ENCODE data around the gene OR13C5. TPM values are rescaled to one million over a fixed set of nuclear protein-coding genes. Genes with fewer than 3 reads are reported as not detected.
"Not testable (repeated sequence)": the region's sequence is repeated elsewhere in the genome, so short reads cannot be mapped to it uniquely, and the experiment has no call there.

The OR13C5 gene
- total and polyA plus RNA-seq, 4 experiments from 2014 or later: not detected

DNA sequence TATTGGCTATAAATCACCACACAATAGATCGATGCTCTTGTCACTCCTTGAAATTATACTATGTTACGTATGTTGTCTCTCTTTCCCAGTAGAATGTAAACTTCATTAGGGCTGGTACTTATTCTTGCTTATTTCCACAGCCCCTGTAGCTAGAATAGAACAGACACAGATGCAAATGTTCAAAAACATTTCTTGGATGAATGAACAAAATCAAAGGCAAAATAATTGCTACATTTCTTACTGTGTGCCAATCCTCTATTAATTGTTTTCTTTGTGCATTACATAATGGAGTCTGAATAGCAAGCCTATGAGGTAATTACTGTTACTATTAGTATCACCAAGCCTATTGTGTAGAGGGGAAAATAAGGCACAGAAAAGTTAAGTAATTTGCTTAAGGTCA is 6.9 kb upstream of the OR13C5 start:
- POLR2A ChIA-PET (ENCODE audit: partially characterized antibody): no interaction called here
- H3K9me3 ChIP-seq (ENCODE audit: control insufficient read depth in 1 of 2, low read length in 2 of 2): no peaks in the 10 kb centered on the region
- no peaks in the 10 kb centered on the region for H3K9me3 Mint-ChIP-seq
- no peaks in the 10 kb centered on the region for H3K36me3 ChIP-seq (ENCODE audit: insufficient read depth, low read length)
- H3K4me1 ChIP-seq (ENCODE audit: insufficient read depth, low read length): no peaks in the 10 kb centered on the region
- no peak overlapping the region for H3K4me3 ChIP-seq (ENCODE audit: low read length in 2 of 2)
- no peak overlapping the region for H3K4me3 Mint-ChIP-seq
- no peaks in the 10 kb centered on the region for H3K27me3 ChIP-seq (ENCODE audit: insufficient read depth, low read length)
- H3K36me3 Mint-ChIP-seq: no peaks in the 10 kb centered on the region
- no peaks in the 10 kb centered on the region for H3K27me3 Mint-ChIP-seq
- no peak overlapping the region for H3K27ac Mint-ChIP-seq
- no peak overlapping the region for H3K27ac ChIP-seq (ENCODE audit: low read depth, low read length)
- intact Hi-C loops (cut with micrococcal nuclease): no loop called here
- DNase-seq: no peak
- H3K4me1 Mint-ChIP-seq: no peaks in the 10 kb centered on the region
- CTCF ChIA-PET (ENCODE audit: partially characterized antibody): no interaction called here

GRCh38 chr9:104605527-104605926 is 6.3 kb upstream of the OR13C5 start, which contains the start of gene OR13C2:
TSS of gene OR13C2 (minus strand) at chr9:104605627. CDS start at chr9:104605627, 0 bp downstream.
- not testable (repeated sequence) for H3K36me3 Mint-ChIP-seq

GRCh38 chr9:104604801-104605200 is 5.6 kb upstream of the OR13C5 start:
- DNase-seq: no peak
- no peaks in the 10 kb centered on the region for H3K36me3 Mint-ChIP-seq
- no peak overlapping the region for H3K27ac Mint-ChIP-seq
- CTCF ChIA-PET (ENCODE audit: partially characterized antibody): no interaction called here
- H3K4me1 Mint-ChIP-seq: no peaks in the 10 kb centered on the region
- no peaks in the 10 kb centered on the region for H3K4me1 ChIP-seq (ENCODE audit: insufficient read depth, low read length)
- intact Hi-C loops (cut with micrococcal nuclease): no loop called here
- H3K9me3 Mint-ChIP-seq: no peaks in the 10 kb centered on the region
- no peaks in the 10 kb centered on the region for H3K27me3 ChIP-seq (ENCODE audit: insufficient read depth, low read length)
- no peak overlapping the region for H3K4me3 Mint-ChIP-seq
- H3K27ac ChIP-seq (ENCODE audit: low read depth, low read length): no peak overlapping the region
- POLR2A ChIA-PET (ENCODE audit: partially characterized antibody): no interaction called here
- no peaks in the 10 kb centered on the region for H3K36me3 ChIP-seq (ENCODE audit: insufficient read depth, low read length)
- no peaks in the 10 kb centered on the region for H3K9me3 ChIP-seq (ENCODE audit: control insufficient read depth in 1 of 2, low read length in 2 of 2)
- H3K27me3 Mint-ChIP-seq: no peaks in the 10 kb centered on the region
- no peak overlapping the region for H3K4me3 ChIP-seq (ENCODE audit: low read length in 2 of 2)

More at GRCh38 chr9:104605527-104605926, 6.3 kb upstream of the OR13C5 start, which contains the start of gene OR13C2:
- H3K4me1 Mint-ChIP-seq; H3K9me3 Mint-ChIP-seq; H3K4me3 Mint-ChIP-seq; H3K27me3 ChIP-seq (ENCODE audit: insufficient read depth, low read length); POLR2A ChIA-PET (ENCODE audit: partially characterized antibody); H3K27me3 Mint-ChIP-seq; H3K36me3 ChIP-seq (ENCODE audit: insufficient read depth, low read length); intact Hi-C loops (cut with micrococcal nuclease); H3K4me1 ChIP-seq (ENCODE audit: insufficient read depth, low read length); DNase-seq; H3K9me3 ChIP-seq (ENCODE audit: control insufficient read depth in 1 of 2, low read length in 2 of 2); H3K27ac Mint-ChIP-seq; H3K27ac ChIP-seq (ENCODE audit: low read depth, low read length); CTCF ChIA-PET (ENCODE audit: partially characterized antibody); H3K4me3 ChIP-seq (ENCODE audit: low read length in 2 of 2): not testable (repeated sequence)

- intact Hi-C loops (cut with micrococcal nuclease); H3K4me1 Mint-ChIP-seq; H3K4me3 Mint-ChIP-seq; H3K36me3 Mint-ChIP-seq; DNase-seq; POLR2A ChIA-PET (ENCODE audit: partially characterized antibody); H3K27me3 Mint-ChIP-seq; H3K27ac ChIP-seq (ENCODE audit: low read depth, low read length); H3K4me3 ChIP-seq (ENCODE audit: low read length in 2 of 2); H3K27ac Mint-ChIP-seq; CTCF ChIA-PET (ENCODE audit: partially characterized antibody); H3K27me3 ChIP-seq (ENCODE audit: insufficient read depth, low read length); H3K9me3 ChIP-seq (ENCODE audit: control insufficient read depth in 1 of 2, low read length in 2 of 2); H3K4me1 ChIP-seq (ENCODE audit: insufficient read depth, low read length); H3K9me3 Mint-ChIP-seq; H3K36me3 ChIP-seq (ENCODE audit: insufficient read depth, low read length): not testable (repeated sequence)
Observed at GRCh38 chr9:104598749-104599148, 464 bp downstream of the OR13C5 start.

GRCh38 chr9:104589626-104590025 is 9.6 kb downstream of the OR13C5 start:
- ChIA-PET POLR2A (ENCODE audit: partially characterized antibody) (no interaction called here), CTCF (ENCODE audit: partially characterized antibody) (no interaction called here)
- Histone ChIP-seq H3K36me3 (ENCODE audit: insufficient read depth, low read length) (no peaks in the 10 kb centered on the region), H3K9me3 (ENCODE audit: control insufficient read depth in 1 of 2, low read length in 2 of 2) (no peaks in the 10 kb centered on the region), H3K4me1 (ENCODE audit: insufficient read depth, low read length) (no peaks in the 10 kb centered on the region), H3K27me3 (ENCODE audit: insufficient read depth, low read length) (no peaks in the 10 kb centered on the region), H3K4me3 (ENCODE audit: low read length in 2 of 2) (no peak overlapping the region), H3K27ac (ENCODE audit: low read depth, low read length) (no peak overlapping the region)
- DNase-seq: no peak
- Mint-ChIP-seq H3K4me3 (no peak overlapping the region), H3K9me3 (peaks cover 0 to 16% (median 3%) of the 10 kb centered on the region in 8 donors), H3K27ac (no peak overlapping the region), H3K27me3 (no peaks in the 10 kb centered on the region), H3K36me3 (no peaks in the 10 kb centered on the region), H3K4me1 (no peaks in the 10 kb centered on the region)
- intact Hi-C loops (cut with micrococcal nuclease): no loop called here

DNA sequence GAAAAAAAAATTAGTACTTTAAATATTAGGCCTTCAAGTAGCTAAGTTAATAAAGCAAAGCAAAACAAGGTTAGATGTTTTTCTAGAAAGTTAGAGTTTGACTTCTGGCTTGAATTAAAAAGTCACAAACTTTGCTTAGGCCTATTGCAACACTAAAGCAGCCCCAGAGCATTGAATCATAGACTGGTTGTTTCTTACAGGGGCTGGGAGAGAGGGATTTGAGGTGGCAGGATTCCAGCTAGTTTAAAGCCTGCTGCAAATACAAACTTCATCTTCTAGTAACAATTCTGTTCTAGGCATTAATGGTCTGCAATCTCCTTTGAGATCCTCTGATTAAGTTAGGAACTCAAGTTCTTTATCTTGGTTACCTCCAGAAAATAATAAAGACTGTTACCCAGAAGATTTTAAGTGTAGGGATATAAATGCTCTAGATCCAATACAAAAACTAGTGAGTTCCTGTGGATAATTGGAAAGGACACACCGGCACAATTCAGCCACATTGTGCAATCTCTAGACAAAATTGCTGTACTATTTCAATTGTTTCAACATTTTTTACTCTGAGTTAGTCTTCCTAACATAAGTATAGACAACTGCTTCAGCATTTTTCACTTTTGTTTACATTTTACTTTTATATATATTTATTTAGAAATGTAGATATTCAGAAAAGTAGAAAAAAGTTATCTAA is 12.6 kb downstream of the OR13C5 start:
- ChIA-PET POLR2A (ENCODE audit: partially characterized antibody) (no interaction called here), CTCF (ENCODE audit: partially characterized antibody) (no interaction called here)
- Histone ChIP-seq H3K27me3 (ENCODE audit: insufficient read depth, low read length) (no peaks in the 10 kb centered on the region), H3K9me3 (ENCODE audit: control insufficient read depth in 1 of 2, low read length in 2 of 2) (no peaks in the 10 kb centered on the region), H3K36me3 (ENCODE audit: insufficient read depth, low read length) (no peaks in the 10 kb centered on the region), H3K27ac (ENCODE audit: low read depth, low read length) (no peak overlapping the region), H3K4me3 (ENCODE audit: low read length in 2 of 2) (no peak overlapping the region), H3K4me1 (ENCODE audit: insufficient read depth, low read length) (no peaks in the 10 kb centered on the region)
- intact Hi-C loops (cut with micrococcal nuclease): no loop called here
- no peak overlapping the region for H3K4me3 Mint-ChIP-seq
- no peaks in the 10 kb centered on the region for H3K4me1 Mint-ChIP-seq
- no peak for DNase-seq
- H3K27me3 Mint-ChIP-seq: no peaks in the 10 kb centered on the region
- no peaks in the 10 kb centered on the region for H3K9me3 Mint-ChIP-seq
- no peaks in the 10 kb centered on the region for H3K36me3 Mint-ChIP-seq
- no peak overlapping the region for H3K27ac Mint-ChIP-seq

GRCh38 chr9:104580562-104580961 is 18.7 kb downstream of the OR13C5 start:
- DNase-seq: no peak
- Mint-ChIP-seq H3K36me3 (no peaks in the 10 kb centered on the region), H3K9me3 (peaks cover 0 to 3% (median 0%) of the 10 kb centered on the region in 8 donors), H3K27me3 (peaks cover 0 to 2% of the 10 kb centered on the region in 2 donors), H3K4me1 (no peaks in the 10 kb centered on the region), H3K4me3 (no peak overlapping the region), H3K27ac (no peak overlapping the region)
- Histone ChIP-seq H3K4me1 (ENCODE audit: insufficient read depth, low read length) (no peaks in the 10 kb centered on the region), H3K27ac (ENCODE audit: low read depth, low read length) (no peak overlapping the region), H3K9me3 (ENCODE audit: control insufficient read depth in 1 of 2, low read length in 2 of 2) (no peaks in the 10 kb centered on the region), H3K4me3 (ENCODE audit: low read length in 2 of 2) (no peak overlapping the region), H3K36me3 (ENCODE audit: insufficient read depth, low read length) (no peaks in the 10 kb centered on the region), H3K27me3 (ENCODE audit: insufficient read depth, low read length) (no peaks in the 10 kb centered on the region)
- ChIA-PET POLR2A (ENCODE audit: partially characterized antibody) (no interaction called here), CTCF (ENCODE audit: partially characterized antibody) (no interaction called here)
- intact Hi-C loops (cut with micrococcal nuclease): no loop called here

DNA sequence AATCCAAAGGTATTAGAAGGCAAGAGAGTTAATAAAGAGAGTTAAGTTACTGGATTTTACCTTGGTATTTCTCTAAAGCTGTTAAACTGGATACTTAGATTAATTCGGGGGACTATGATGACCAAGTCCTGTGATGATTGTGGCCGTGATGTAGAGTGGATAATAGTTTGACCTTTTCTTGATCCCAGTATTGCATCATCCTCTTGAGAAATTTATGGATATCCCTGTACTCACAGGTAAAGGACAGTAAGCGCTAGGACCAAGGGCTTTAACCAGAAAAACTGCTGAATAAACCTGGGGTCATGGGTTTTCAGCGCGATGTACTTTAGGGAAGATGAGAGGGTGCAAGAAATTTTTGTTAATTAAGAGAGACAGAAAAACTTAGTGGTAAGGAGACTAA is 21.9 kb downstream of the OR13C5 start:
- no peak overlapping the region for H3K27ac ChIP-seq (ENCODE audit: low read depth, low read length)
- ChIA-PET CTCF (ENCODE audit: partially characterized antibody) (no interaction called here), POLR2A (ENCODE audit: partially characterized antibody) (no interaction called here)
- H3K27me3 ChIP-seq (ENCODE audit: insufficient read depth, low read length): no peaks in the 10 kb centered on the region
- no peaks in the 10 kb centered on the region for H3K4me1 Mint-ChIP-seq
- no peaks in the 10 kb centered on the region for H3K9me3 ChIP-seq (ENCODE audit: control insufficient read depth in 1 of 2, low read length in 2 of 2)
- H3K27me3 Mint-ChIP-seq: peaks cover 0 to 2% of the 10 kb centered on the region in 2 donors
- intact Hi-C loops (cut with micrococcal nuclease): no loop called here
- H3K36me3 Mint-ChIP-seq: no peaks in the 10 kb centered on the region
- H3K4me3 Mint-ChIP-seq: no peak overlapping the region
- no peaks in the 10 kb centered on the region for H3K36me3 ChIP-seq (ENCODE audit: insufficient read depth, low read length)
- no peaks in the 10 kb centered on the region for H3K4me1 ChIP-seq (ENCODE audit: insufficient read depth, low read length)
- H3K27ac Mint-ChIP-seq: no peak overlapping the region
- peaks cover 0 to 18% (median 4%) of the 10 kb centered on the region in 8 donors for H3K9me3 Mint-ChIP-seq
- no peak overlapping the region for H3K4me3 ChIP-seq (ENCODE audit: low read length in 2 of 2)
- DNase-seq: no peak

All from CD4-positive, alpha-beta memory T cell (primary cell).